Measurements from ENCODE around the gene WNT9A. TPM values are rescaled to one million over a fixed set of nuclear protein-coding genes. Genes with fewer than 3 reads are reported as not detected.

Gene WNT9A
- total RNA-seq, 1 donor from 2014 or later = 11.4 TPM

GRCh38 chr1:227927971-227928741 lies 19.6 kb downstream of the WNT9A start:
- intact Hi-C loops (cut with DNase I) = no loop called here
- DNase-seq (ENCODE audit: low spot score) (no peak), ATAC-seq (no peak)

- ATAC-seq (no peak), DNase-seq (ENCODE audit: low spot score) (no peak)
- intact Hi-C loops (cut with DNase I) = no loop called here
These were observed 20.5 kb downstream of the WNT9A start for GRCh38 chr1:227926896-227927885.

GRCh38 chr1:227926216-227926791 lies 21.4 kb downstream of the WNT9A start:
- no peak for ATAC-seq
- no peak for DNase-seq (ENCODE audit: low spot score)
- intact Hi-C loops (cut with DNase I) = no loop called here

- intact Hi-C loops (cut with DNase I) = no loop called here
- ATAC-seq (no peak), DNase-seq (ENCODE audit: low spot score) (no peak)
These were observed 22.0 kb downstream of the WNT9A start for GRCh38 chr1:227925582-227926198.

GRCh38 chr1:227924833-227925574 lies 22.7 kb downstream of the WNT9A start:
- intact Hi-C loops (cut with DNase I) = no loop called here
- DNase-seq (ENCODE audit: low spot score) = no peak

GRCh38 chr1:227924168-227924832 lies 23.4 kb downstream of the WNT9A start:
- no peak for DNase-seq (ENCODE audit: low spot score)
- intact Hi-C loops (cut with DNase I) = no loop called here
- ATAC-seq = no peak

More at GRCh38 chr1:227924833-227925574, 22.7 kb downstream of the WNT9A start:
- ATAC-seq = peak; percentile 20

GRCh38 chr1:227923353-227924167 lies 24.2 kb downstream of the WNT9A start:
- intact Hi-C loops (cut with DNase I) = no loop called here
- DNase-seq (ENCODE audit: low spot score) (no peak), ATAC-seq (peak; percentile 42)

GRCh38 chr1:227922501-227923352 lies 25.0 kb downstream of the WNT9A start:
- intact Hi-C loops (cut with DNase I) = no loop called here
- no peak for DNase-seq (ENCODE audit: low spot score)
- ATAC-seq = no peak

GRCh38 chr1:227921461-227922185 lies 26.1 kb downstream of the WNT9A start:
- no peak for ATAC-seq
- intact Hi-C loops (cut with DNase I) = no loop called here
- DNase-seq (ENCODE audit: low spot score) = no peak

GRCh38 chr1:227920896-227921295 lies 26.8 kb downstream of the WNT9A start:
- intact Hi-C loops (cut with DNase I) = no loop called here

GRCh38 chr1:227920426-227920825 lies 27.3 kb downstream of the WNT9A start:
- ATAC-seq = no peak
- intact Hi-C loops (cut with DNase I) = no loop called here

More at GRCh38 chr1:227920896-227921295, 26.8 kb downstream of the WNT9A start:
- DNase-seq (ENCODE audit: low spot score) (no peak), ATAC-seq (no peak)

GRCh38 chr1:227919906-227920305 lies 27.8 kb downstream of the WNT9A start:
- intact Hi-C loops (cut with DNase I) = no loop called here
- peak; percentile 31 for ATAC-seq
- no peak for DNase-seq (ENCODE audit: low spot score)

More at GRCh38 chr1:227920426-227920825, 27.3 kb downstream of the WNT9A start:
- no peak for DNase-seq (ENCODE audit: low spot score)

GRCh38 chr1:227918736-227919135 lies 29.0 kb downstream of the WNT9A start:
- no peak for DNase-seq (ENCODE audit: low spot score)
- ATAC-seq = no peak
- intact Hi-C loops (cut with DNase I) = no loop called here

GRCh38 chr1:227918083-227918700 lies 29.5 kb downstream of the WNT9A start:
- ATAC-seq (no peak), DNase-seq (ENCODE audit: low spot score) (no peak)
- intact Hi-C loops (cut with DNase I) = no loop called here

Data from sciatic nerve (tissue), 2 donors.